OCI-LY7 (cell line): Measurements from ENCODE around the gene HAPLN1.

ENCODE experiments used
- EZH2phosphoT487 ChIP-seq: fragments of 200-600 bp; sonication (generic); IDR thresholded peaks from 2 replicates; pipeline ENCODE4 v1.6.1; 2018; ENCODE audit warnings: low read depth, borderline replicate concordance, mild to moderate bottlenecking, mixed run types, antibody characterized with exemption, low read length, moderate library complexity, mixed read lengths
- TF ChIP-seq, protein P1 (sequence below): fragments of 200-600 bp; sonication (generic); conservative IDR thresholded peaks from 2 replicates; pipeline ENCODE4 v1.5.1; 2014; ENCODE audit warnings: mild to moderate bottlenecking, antibody characterized with exemption, low read length, moderate library complexity, mixed read lengths

DNA sequence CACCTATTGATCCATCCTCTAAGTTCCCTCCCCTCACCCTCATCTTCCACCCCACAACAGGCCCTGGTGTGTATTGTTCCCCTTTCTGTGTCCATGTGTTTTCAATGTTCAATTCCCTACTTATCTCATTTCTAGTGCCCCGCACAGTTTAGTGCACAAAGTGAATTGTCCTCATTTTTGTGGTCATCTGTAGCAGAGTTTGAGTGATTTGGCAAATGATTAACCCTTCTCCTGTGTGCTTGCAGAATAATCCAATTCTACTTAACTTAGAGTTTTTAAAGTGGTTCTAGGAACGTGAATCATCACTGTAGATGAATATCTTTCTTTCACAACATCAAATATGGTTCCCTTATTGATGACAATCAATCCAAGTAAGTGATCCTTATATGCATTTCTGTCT is 6.3 kb upstream of the HAPLN1 start:
- TF ChIP-seq, protein P1, sequence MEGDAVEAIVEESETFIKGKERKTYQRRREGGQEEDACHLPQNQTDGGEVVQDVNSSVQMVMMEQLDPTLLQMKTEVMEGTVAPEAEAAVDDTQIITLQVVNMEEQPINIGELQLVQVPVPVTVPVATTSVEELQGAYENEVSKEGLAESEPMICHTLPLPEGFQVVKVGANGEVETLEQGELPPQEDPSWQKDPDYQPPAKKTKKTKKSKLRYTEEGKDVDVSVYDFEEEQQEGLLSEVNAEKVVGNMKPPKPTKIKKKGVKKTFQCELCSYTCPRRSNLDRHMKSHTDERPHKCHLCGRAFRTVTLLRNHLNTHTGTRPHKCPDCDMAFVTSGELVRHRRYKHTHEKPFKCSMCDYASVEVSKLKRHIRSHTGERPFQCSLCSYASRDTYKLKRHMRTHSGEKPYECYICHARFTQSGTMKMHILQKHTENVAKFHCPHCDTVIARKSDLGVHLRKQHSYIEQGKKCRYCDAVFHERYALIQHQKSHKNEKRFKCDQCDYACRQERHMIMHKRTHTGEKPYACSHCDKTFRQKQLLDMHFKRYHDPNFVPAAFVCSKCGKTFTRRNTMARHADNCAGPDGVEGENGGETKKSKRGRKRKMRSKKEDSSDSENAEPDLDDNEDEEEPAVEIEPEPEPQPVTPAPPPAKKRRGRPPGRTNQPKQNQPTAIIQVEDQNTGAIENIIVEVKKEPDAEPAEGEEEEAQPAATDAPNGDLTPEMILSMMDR = no peak
- no peak for TF ChIP-seq EZH2phosphoT487
